ENCODE measurements around the gene GDPD5. TPM values are rescaled to one million over a fixed set of nuclear protein-coding genes. Genes with fewer than 3 reads are reported as not detected.

GDPD5 gene, protein sequence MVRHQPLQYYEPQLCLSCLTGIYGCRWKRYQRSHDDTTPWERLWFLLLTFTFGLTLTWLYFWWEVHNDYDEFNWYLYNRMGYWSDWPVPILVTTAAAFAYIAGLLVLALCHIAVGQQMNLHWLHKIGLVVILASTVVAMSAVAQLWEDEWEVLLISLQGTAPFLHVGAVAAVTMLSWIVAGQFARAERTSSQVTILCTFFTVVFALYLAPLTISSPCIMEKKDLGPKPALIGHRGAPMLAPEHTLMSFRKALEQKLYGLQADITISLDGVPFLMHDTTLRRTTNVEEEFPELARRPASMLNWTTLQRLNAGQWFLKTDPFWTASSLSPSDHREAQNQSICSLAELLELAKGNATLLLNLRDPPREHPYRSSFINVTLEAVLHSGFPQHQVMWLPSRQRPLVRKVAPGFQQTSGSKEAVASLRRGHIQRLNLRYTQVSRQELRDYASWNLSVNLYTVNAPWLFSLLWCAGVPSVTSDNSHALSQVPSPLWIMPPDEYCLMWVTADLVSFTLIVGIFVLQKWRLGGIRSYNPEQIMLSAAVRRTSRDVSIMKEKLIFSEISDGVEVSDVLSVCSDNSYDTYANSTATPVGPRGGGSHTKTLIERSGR
- 22.8 and 31.3 TPM in 2 replicates for total RNA-seq

DNA sequence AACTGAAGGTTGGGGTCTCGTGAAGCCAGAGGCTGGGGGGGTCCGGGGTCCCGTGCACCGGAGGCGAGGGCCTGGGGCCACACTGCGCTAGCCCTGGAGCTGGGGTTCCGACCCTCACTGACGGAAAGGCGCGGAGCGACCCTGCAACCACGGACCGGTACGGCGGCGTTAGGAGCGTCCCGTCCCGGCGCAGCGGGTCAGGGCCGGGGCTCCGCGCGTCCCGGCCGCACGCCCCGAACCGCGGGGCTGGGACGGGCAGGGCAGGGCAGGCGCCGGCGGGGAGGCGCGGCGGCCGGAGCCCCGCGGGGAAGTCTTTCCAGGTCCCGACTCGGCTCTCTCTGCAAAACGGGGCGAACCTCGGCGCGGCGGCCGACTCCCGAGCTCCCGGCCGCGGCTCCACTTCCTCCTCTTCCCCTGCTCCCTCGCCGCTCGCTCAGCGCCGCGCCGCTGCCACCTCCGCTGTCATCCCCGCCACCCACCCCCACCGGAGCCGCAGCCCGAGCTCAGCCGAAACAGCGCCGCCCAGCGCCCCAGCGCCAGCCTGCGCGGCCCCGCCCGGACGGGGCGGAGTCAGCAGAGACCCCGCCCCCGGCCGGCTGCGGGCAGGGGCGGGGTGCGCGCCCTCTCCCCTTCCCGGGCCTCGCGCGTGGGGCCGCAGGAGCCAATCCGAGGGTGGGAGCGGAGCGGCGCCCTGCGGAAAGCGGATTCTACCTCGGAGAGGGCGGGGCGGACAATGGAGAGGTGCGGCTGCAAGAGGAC, at the start of gene GDPD5:
Gene GDPD5 (minus strand): TSS at position 509 of the 759 bp plus-strand sequence. CDS start 48,206 bp downstream, outside the sequence.

DNA sequence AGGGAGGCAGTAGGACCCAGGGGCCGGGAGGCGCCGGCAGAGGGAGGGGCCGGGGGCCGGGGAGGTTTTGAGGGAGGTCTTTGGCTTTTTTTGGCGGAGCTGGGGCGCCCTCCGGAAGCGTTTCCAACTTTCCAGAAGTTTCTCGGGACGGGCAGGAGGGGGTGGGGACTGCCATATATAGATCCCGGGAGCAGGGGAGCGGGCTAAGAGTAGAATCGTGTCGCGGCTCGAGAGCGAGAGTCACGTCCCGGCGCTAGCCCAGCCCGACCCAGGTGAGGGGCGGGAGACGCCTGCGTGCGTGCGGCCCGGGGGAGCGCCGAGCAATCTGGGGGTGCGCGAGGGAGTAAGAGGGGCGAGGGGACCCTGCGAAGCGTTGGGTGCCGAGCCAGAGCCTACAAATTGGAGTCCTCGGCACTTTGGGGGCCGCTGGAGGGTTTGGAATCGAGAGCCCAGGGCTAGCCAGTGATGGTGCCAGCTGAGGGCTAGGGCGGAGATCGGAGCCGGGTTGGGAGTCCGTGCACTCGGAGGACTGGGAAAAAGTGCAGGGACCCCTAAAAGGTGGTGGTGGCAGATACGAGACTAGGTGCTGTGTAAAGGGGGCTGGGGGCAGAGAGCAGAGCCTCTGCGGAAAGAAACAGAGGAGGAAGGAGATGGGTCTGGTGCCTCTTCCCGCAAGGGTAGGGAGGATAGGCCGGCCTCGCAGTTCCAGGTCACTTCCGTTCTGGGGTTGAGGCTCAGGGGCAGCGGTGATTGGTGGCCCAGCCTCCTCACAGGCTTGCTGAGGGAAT, 36.5 kb upstream of the GDPD5 start, which contains the start of gene SERPINH1:
Gene SERPINH1 (plus strand): TSS at position 206 of the 788 bp plus-strand sequence. CDS start 4,097 bp downstream, outside the sequence.

DNA sequence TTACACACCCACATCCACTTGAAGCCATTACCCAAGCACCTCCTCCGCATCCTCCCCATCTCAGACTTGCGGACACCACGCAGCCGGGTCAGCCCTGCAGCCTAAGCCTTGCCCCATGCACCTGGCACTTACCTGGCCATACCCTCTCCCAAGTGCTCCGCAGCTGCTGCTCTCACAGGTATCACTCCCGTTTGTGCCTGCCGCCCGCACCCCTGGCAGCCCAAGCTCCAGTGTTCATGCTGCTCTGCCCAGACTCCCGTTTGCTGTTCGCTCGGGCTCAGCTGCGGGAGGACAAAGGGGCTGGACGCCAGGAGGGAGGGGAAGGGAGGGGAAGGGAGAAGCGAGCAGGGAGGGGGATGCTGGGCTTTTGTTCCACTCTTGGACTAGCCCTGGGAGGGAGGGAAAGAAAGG, 92.8 kb downstream of the GDPD5 start, which contains the start of gene KLHL35:
Gene KLHL35 (minus strand): TSS at position 293 of the 411 bp plus-strand sequence. CDS start 2,574 bp downstream, outside the sequence.

DNA sequence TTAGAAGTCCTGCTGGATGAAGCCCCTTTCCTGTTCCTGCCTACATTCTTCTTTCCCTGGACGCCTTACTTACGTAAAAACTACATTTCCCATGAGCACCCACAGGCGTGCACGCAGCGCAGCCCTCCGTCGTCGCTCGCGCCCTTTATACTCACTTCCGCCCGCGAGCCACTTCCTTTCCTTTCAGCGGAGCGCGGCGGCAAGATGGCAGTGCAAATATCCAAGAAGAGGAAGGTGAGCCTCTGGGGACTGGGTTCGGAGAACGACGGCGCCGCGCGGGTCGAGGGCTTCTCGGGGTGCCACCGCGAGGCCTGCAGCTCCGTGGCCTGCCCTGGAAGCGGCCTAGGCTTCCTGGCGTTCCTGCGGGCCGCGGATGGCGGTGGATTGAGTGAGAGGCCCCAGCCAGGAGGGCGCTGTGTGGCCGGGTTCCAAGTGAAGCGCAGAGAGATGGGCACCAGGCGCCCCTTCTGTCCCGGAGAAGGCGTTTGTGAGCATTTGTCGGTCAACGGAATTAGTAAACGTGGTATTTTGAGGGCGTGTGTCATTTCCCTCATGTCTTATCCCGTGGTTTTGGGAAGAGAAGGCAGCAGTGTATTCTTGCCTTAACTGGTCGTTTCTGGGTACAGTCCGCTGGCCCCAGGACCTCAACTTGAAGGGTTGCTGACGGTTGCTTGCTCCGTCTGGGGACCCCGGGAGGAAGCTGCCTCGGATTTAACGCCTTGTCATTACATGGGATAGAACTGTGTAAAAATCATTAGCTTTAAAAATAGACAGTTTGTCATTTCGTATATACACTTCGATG, 126.2 kb downstream of the GDPD5 start, which contains the start of gene RPS3:
Gene RPS3 (plus strand): TSS at position 175 of the 802 bp plus-strand sequence. CDS start 30 bp downstream, at position 205.

Other genes starting within 250 kb of the GDPD5 start
- gene ARRB1, start 174.3 kb downstream of the GDPD5 start, total RNA-seq: 76.3 and 161 TPM in 2 replicates
- gene RPS3, start 126.4 kb downstream of the GDPD5 start, total RNA-seq: 4,193 and 4,520 TPM in 2 replicates
- 3.2 and 4.9 TPM in 2 replicates for gene KLHL35, start 92.7 kb downstream of the GDPD5 start, total RNA-seq
- gene SERPINH1, start 36.3 kb upstream of the GDPD5 start, total RNA-seq: 477 and 804 TPM in 2 replicates
- gene MAP6, start 143.1 kb upstream of the GDPD5 start, total RNA-seq: 0.27 and 0.38 TPM in 2 replicates
- not detected in 2 replicates for gene MOGAT2, start 191.9 kb upstream of the GDPD5 start, total RNA-seq
- 1.5 and 3.1 TPM in 2 replicates for gene DGAT2, start 242.8 kb upstream of the GDPD5 start, total RNA-seq

All from endothelial cell of coronary artery (primary cell).